Body of pancreas (tissue), 4 donors: ENCODE data around the gene NME9. TPM values are rescaled to one million over a fixed set of nuclear protein-coding genes. Genes with fewer than 3 reads are reported as not detected.

Experiments used
- ATAC-seq: fragments of 150-250 bp; one replicate; pipeline ENCODE4 v1.9.1; 2016
- DNase-seq, 4 donors: peaks; one replicate each; pipeline ENCODE4 v3.0.0-alpha.2; 2019
- H3K27ac ChIP-seq, 4 donors: fragments of 200-600 bp; sonication (generic); 1 replicate in 3 of 4; 2 replicates in 1 of 4; pipeline versions ENCODE4 v1.5.1 to v1.6.1; 2016 to 2019; ENCODE audit warnings: mild to moderate bottlenecking in 1 of 4, mixed read lengths in 1 of 4, moderate library complexity in 1 of 4
- H3K27me3 ChIP-seq, 2 donors: fragments of 200-600 bp; sonication (generic); one replicate each; pipeline ENCODE4 v1.6.0; 2016; ENCODE audit warnings: mild to moderate bottlenecking in 1 of 2
- H3K36me3 ChIP-seq, 2 donors: fragments of 200-600 bp; sonication (generic); replicated peaks in 1 of 2; 2 replicates each; pipeline ENCODE4 v1.5.1; 2016; ENCODE audit warnings: low read depth in 2 of 2; ENCODE audit not compliant: insufficient read depth in 1 of 2
- H3K4me1 ChIP-seq: fragments of 200-600 bp; sonication (generic); one replicate; pipeline ENCODE4 v1.6.0; 2016
- H3K4me3 ChIP-seq, 2 donors: fragments of 200-600 bp; sonication (generic); 1 replicate in 1 of 2; 2 replicates in 1 of 2; pipeline ENCODE4 v1.5.1; 2016 to 2019
- H3K9me3 ChIP-seq, 3 donors: fragments of 200-600 bp; sonication (generic); 1 replicate in 2 of 3; 2 replicates in 1 of 3; pipeline ENCODE4 v1.5.1; 2016
- CTCF ChIP-seq, 7 experiments: fragments of 450-650 bp in 4 of 7; fragments of 200-600 bp in 3 of 7; sonication (generic) in 3 of 7; IDR thresholded peaks; one replicate each; pipeline ENCODE4 v1.5.1; 2016 to 2019; ENCODE audit warnings: antibody characterized with exemption in 7 of 7
- POLR2A ChIP-seq, 3 donors: fragments of 450-650 bp; IDR thresholded peaks; one replicate each; pipeline ENCODE4 v1.6.1; 2016; ENCODE audit warnings: antibody characterized with exemption in 3 of 3, mild to moderate bottlenecking in 2 of 3
- WGBS, 2 donors: methylation state at CpG; one replicate each; pipeline ENCODE4 v1.1.5; 2017; 5-methylcytosine and 5-hydroxymethylcytosine counted together
- intact Hi-C: fragments of 100-400 bp; cut with DNase I; formaldehyde crosslinking; loops from one replicate; pipeline ENCODE4 v1.15.1; 2023
- total RNA-seq, 2 donors: library from RNA; depleted of rRNA; stranded (reverse); fragments of >200 nt; gene quantifications; one replicate each; pipeline ENCODE4 v1.1.0, GENCODE V29; 2016

Gene NME9
- total RNA-seq, 2 donors from 2014 or later: 1.3 TPM; not detected in 1

GRCh38 chr3:138366006-138366759 is 36.5 kb upstream of the NME9 start:
- intact Hi-C loops: no loop called here
- Histone ChIP-seq H3K36me3 (no peaks in the 10 kb centered on the region), H3K27ac (no peak overlapping the region), H3K9me3 (no peaks in the 10 kb centered on the region), H3K4me3 (no peak overlapping the region), H3K27me3 (no peaks in the 10 kb centered on the region), H3K4me1 (no peaks in the 10 kb centered on the region)
- no peak for TF ChIP-seq CTCF (IDR thresholded peaks at IDR 0.05)
- TF ChIP-seq POLR2A (IDR thresholded peaks at IDR 0.05): no peak
- no peak for ATAC-seq
- 82 to 84% methylated on average over 8 of the region's 8 CpGs for WGBS, 2 donors
- DNase-seq: no peak

DNA sequence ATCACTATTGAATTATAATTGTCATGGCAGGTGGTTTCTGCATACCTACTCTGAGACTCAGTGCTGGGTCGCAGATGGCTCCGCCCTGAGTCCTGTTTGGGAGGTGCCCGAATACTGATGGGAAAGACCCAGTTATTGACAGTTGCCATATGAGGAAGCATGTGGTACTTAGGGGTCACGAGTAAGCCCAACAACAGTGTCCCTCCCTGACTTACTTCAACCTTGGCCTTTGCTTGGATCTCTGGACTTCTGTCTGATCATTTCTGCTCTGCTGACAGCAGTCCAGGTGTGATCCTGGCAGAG is 35.6 kb upstream of the NME9 start:
- ATAC-seq: no peak
- WGBS, 2 donors: 89 to 97% methylated on average over 4 of the region's 4 CpGs
- no peak for TF ChIP-seq POLR2A (IDR thresholded peaks at IDR 0.05)
- TF ChIP-seq CTCF (IDR thresholded peaks at IDR 0.05): no peak

GRCh38 chr3:138364356-138365252 is 35.0 kb upstream of the NME9 start:
- Histone ChIP-seq H3K36me3 (no peaks in the 10 kb centered on the region), H3K4me1 (no peaks in the 10 kb centered on the region), H3K4me3 (no peak overlapping the region), H3K9me3 (no peaks in the 10 kb centered on the region), H3K27ac (no peak overlapping the region), H3K27me3 (no peaks in the 10 kb centered on the region)
- intact Hi-C loops: no loop called here
- WGBS, 2 donors: 87 to 89% methylated on average over 5 to 6 of the region's 6 CpGs
- ATAC-seq (no peak), DNase-seq (no peak)
- TF ChIP-seq CTCF (IDR thresholded peaks at IDR 0.05) (no peak), POLR2A (IDR thresholded peaks at IDR 0.05) (no peak)

More for the DNA sequence above, 35.6 kb upstream of the NME9 start:
- no peaks in the 10 kb centered on the region for H3K9me3 ChIP-seq
- H3K4me1 ChIP-seq: no peaks in the 10 kb centered on the region
- no peak overlapping the region for H3K4me3 ChIP-seq
- no peak overlapping the region for H3K27ac ChIP-seq
- H3K36me3 ChIP-seq: no peaks in the 10 kb centered on the region
- H3K27me3 ChIP-seq: no peaks in the 10 kb centered on the region
- intact Hi-C loops: no loop called here
- DNase-seq: no peak

DNA sequence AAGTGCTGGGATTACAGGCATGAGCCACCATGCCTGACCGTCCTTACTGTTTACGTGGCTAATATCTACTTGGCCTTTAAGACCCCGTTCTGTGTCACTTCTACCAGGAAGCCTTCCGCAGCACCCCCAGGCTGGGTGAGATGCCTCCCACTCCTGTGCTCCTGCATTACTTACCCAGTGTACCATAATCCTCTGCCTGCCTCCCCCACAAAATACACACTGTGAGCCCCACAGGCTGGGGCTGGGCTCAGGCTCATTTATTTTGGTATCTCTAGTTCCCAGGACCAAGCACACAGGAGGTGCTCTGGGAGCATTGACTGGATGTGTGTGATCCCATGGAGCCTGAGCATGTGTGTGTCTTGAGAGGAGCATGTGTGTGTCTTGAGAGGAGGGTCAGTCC is 33.7 kb upstream of the NME9 start:
- H3K9me3 ChIP-seq: no peaks in the 10 kb centered on the region
- H3K36me3 ChIP-seq: no peaks in the 10 kb centered on the region
- 90 to 94% methylated on average over 4 of the region's 4 CpGs for WGBS, 2 donors
- intact Hi-C loops: no loop called here
- H3K4me3 ChIP-seq: no peak overlapping the region
- ATAC-seq (no peak), DNase-seq (no peak)
- no peaks in the 10 kb centered on the region for H3K4me1 ChIP-seq
- no peak for TF ChIP-seq POLR2A (IDR thresholded peaks at IDR 0.05)
- TF ChIP-seq CTCF (IDR thresholded peaks at IDR 0.05): no peak
- no peak overlapping the region for H3K27ac ChIP-seq
- no peaks in the 10 kb centered on the region for H3K27me3 ChIP-seq
